Esophagus squamous epithelium (tissue), 5 donors: ENCODE results near the gene MUTYH. TPM values are rescaled to one million over a fixed set of nuclear protein-coding genes. Genes with fewer than 3 reads are reported as not detected.
"Not testable (repeated sequence)": the region's sequence is repeated elsewhere in the genome, so short reads cannot be mapped to it uniquely, and the experiment has no call there.

ENCODE experiments used
- DNase-seq: peaks from one replicate; lab custom pipeline; 2025; lab: John Stamatoyannopoulos, UW
- H3K27ac ChIP-seq, 4 donors: fragments of 200-600 bp; sonication (generic); one replicate each; pipeline ENCODE4 v1.5.1; 2016 to 2019; ENCODE audit warnings: mild to moderate bottlenecking in 1 of 4
- H3K27me3 ChIP-seq, 4 donors: fragments of 200-600 bp; sonication (generic); 1 replicate in 3 of 4; 2 replicates in 1 of 4; pipeline versions ENCODE4 v1.5.1 to v1.6.0; 2017 to 2021; ENCODE audit warnings: antibody characterized with exemption in 1 of 4
- H3K36me3 ChIP-seq, 3 donors: fragments of 200-600 bp; sonication (generic); one replicate each; pipeline ENCODE4 v1.5.1; 2016 to 2019
- H3K4me1 ChIP-seq, 3 donors: fragments of 200-600 bp; sonication (generic); one replicate each; pipeline ENCODE4 v1.5.1; 2017 to 2019
- H3K4me3 ChIP-seq, 4 donors: fragments of 200-600 bp; sonication (generic); 1 replicate in 3 of 4; 2 replicates in 1 of 4; pipeline ENCODE4 v1.5.1; 2016 to 2019; ENCODE audit warnings: mild to moderate bottlenecking in 2 of 4, moderate library complexity in 1 of 4
- H3K9me3 ChIP-seq, 3 donors: fragments of 200-600 bp; sonication (generic); one replicate each; pipeline ENCODE4 v1.5.1; 2016 to 2019
- POLR2A ChIP-seq, 4 donors: fragments of 450-650 bp; IDR thresholded peaks; one replicate each; pipeline ENCODE4 v1.6.1; 2017; ENCODE audit warnings: antibody characterized with exemption in 4 of 4, mild to moderate bottlenecking in 4 of 4, moderate library complexity in 3 of 4
- WGBS, 2 donors: methylation state at CpG; one replicate each; pipeline ENCODE4 v1.1.5; 2018; 5-methylcytosine and 5-hydroxymethylcytosine counted together
- intact Hi-C: fragments of 100-400 bp; cut with DNase I; formaldehyde crosslinking; loops from one replicate; pipeline ENCODE4 v1.15.0; 2022
- total RNA-seq, 4 donors: library from RNA; depleted of rRNA; stranded (reverse); fragments of >200 nt; gene quantifications; one replicate each; pipeline ENCODE4 v1.1.0, GENCODE V29; 2016
- TF ChIP-seq, protein P1 (sequence below), 6 experiments: fragments of 450-650 bp in 4 of 6; fragments of 200-600 bp in 2 of 6; sonication (generic) in 2 of 6; IDR thresholded peaks; one replicate each; pipeline ENCODE4 v1.5.1; 2016 to 2019; ENCODE audit warnings: antibody characterized with exemption in 6 of 6, mild to moderate bottlenecking in 4 of 6, moderate library complexity in 4 of 6
- donor health status: DM: yes; HTN: yes; CAD: no.

The MUTYH gene
- 10 to 100 TPM in 3 of 4 donors, 1 to 10 TPM in 1; 8.4 to 23.5 (median 19.1) TPM for total RNA-seq

GRCh38 chr1:45339789-45340558, at the start of gene MUTYH, which contains the start of gene TOE1:
Gene MUTYH (minus strand): TSS chr1:45340440. CDS start chr1:45334505, 5,935 bp downstream.
Gene TOE1 (plus strand): TSS chr1:45340170. CDS start chr1:45340253, 83 bp downstream.
- TF ChIP-seq POLR2A (IDR thresholded peaks at IDR 0.05) = peak in 3 of 4 donors; percentile 7 to 76 (median 60)
- TF ChIP-seq, protein P1, sequence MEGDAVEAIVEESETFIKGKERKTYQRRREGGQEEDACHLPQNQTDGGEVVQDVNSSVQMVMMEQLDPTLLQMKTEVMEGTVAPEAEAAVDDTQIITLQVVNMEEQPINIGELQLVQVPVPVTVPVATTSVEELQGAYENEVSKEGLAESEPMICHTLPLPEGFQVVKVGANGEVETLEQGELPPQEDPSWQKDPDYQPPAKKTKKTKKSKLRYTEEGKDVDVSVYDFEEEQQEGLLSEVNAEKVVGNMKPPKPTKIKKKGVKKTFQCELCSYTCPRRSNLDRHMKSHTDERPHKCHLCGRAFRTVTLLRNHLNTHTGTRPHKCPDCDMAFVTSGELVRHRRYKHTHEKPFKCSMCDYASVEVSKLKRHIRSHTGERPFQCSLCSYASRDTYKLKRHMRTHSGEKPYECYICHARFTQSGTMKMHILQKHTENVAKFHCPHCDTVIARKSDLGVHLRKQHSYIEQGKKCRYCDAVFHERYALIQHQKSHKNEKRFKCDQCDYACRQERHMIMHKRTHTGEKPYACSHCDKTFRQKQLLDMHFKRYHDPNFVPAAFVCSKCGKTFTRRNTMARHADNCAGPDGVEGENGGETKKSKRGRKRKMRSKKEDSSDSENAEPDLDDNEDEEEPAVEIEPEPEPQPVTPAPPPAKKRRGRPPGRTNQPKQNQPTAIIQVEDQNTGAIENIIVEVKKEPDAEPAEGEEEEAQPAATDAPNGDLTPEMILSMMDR (IDR thresholded peaks at IDR 0.05) = peak in 1 of 6 experiments; percentile 8
- H3K4me1 ChIP-seq = peaks cover 11 to 41% (median 16%) of the 10 kb centered on the region in 3 donors
- no peaks in the 10 kb centered on the region for H3K9me3 ChIP-seq
- peak within 1 kb of the TSS; percentile 68 to 91 (median 78) for H3K4me3 ChIP-seq
- intact Hi-C loops = loop anchor here (10.0 kb wide), 1 partner anchor 225 kb away; no protein-coding TSS in a partner anchor
- peaks cover 28 to 34% (median 30%) of the 10 kb centered on the region in 3 donors for H3K36me3 ChIP-seq
- WGBS, 2 donors = 0 to 5% methylated on average over 5 to 11 of the region's 70 CpGs
- peak within 1 kb of the TSS; percentile 92 to 98 (median 96) for H3K27ac ChIP-seq
- peak; percentile 70 for DNase-seq
- no peaks in the 10 kb centered on the region for H3K27me3 ChIP-seq

GRCh38 chr1:45386219-45386618, 46.0 kb upstream of the MUTYH start:
- Histone ChIP-seq H3K4me1 (peaks cover 0 to 3% (median 0%) of the 10 kb centered on the region in 3 donors), H3K36me3 (peaks cover 0 to 6% (median 0%) of the 10 kb centered on the region in 3 donors), H3K27ac (no peak overlapping the region), H3K27me3 (no peaks in the 10 kb centered on the region), H3K9me3 (no peaks in the 10 kb centered on the region), H3K4me3 (no peak overlapping the region)
- WGBS, 2 donors = 92 to 96% methylated on average over 3 of the region's 3 CpGs
- no peak for DNase-seq
- intact Hi-C loops = no loop called here
- TF ChIP-seq, protein P1 (IDR thresholded peaks at IDR 0.05) = no peak
- TF ChIP-seq POLR2A (IDR thresholded peaks at IDR 0.05) = no peak

DNA sequence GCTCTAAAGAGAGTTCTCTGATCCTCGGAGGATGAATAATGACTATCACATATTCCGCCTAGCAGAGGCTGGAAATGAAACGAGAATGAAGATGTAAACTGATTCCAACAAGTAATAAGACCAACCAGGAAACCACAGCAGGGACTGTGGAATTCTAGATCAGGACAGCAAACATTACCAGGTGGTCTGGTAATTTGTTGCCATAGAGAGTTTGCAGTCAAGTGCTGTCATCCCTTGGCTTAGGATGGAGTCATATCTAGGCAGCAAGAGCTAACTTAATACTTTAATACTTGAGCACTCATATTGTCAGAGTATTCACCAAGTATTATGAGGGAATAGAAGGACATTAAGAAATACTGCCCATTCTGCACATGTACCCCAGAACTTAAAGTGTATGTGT, 45.1 kb upstream of the MUTYH start:
- Histone ChIP-seq H3K9me3 (no peaks in the 10 kb centered on the region), H3K4me3 (no peak overlapping the region), H3K4me1 (peaks cover 0 to 3% (median 0%) of the 10 kb centered on the region in 3 donors), H3K27ac (no peak overlapping the region), H3K36me3 (peaks cover 0 to 6% (median 0%) of the 10 kb centered on the region in 3 donors), H3K27me3 (no peaks in the 10 kb centered on the region)
- no peak for DNase-seq
- intact Hi-C loops = no loop called here
- TF ChIP-seq POLR2A (IDR thresholded peaks at IDR 0.05) = no peak
- TF ChIP-seq, protein P1 (IDR thresholded peaks at IDR 0.05) = no peak
- 79 to 87% methylated on average over 3 of the region's 3 CpGs for WGBS, 2 donors

DNA sequence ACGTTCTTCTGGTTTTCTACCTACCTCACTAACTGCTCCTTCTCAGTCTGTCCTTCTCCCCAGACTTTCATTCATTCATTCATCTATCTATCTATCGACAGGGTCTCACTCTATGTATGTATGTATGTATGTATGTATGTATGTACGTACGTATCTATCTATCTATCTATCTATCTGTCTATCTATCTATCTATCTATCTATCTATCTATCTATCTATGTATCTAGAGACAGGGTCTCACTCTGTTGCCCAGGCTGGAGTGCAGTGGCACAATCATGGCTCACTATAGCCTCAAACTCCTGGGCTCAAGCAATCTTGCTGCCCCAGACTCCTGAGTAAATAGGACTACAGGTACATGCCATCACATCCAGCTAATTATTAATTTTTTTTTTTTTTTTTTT, 44.0 kb upstream of the MUTYH start:
- WGBS, 2 donors = 88 to 96% methylated on average over 4 of the region's 4 CpGs
- H3K9me3 ChIP-seq, DNase-seq, H3K4me3 ChIP-seq, intact Hi-C loops, H3K27ac ChIP-seq, H3K27me3 ChIP-seq, H3K4me1 ChIP-seq, H3K36me3 ChIP-seq: not testable (repeated sequence)

GRCh38 chr1:45383191-45383590, 43.0 kb upstream of the MUTYH start:
- Histone ChIP-seq H3K27ac (no peak overlapping the region), H3K9me3 (no peaks in the 10 kb centered on the region), H3K4me3 (no peak overlapping the region), H3K4me1 (peaks cover 0 to 3% (median 0%) of the 10 kb centered on the region in 3 donors), H3K36me3 (peaks cover 0 to 6% (median 0%) of the 10 kb centered on the region in 3 donors), H3K27me3 (no peaks in the 10 kb centered on the region)
- no peak for TF ChIP-seq POLR2A (IDR thresholded peaks at IDR 0.05)
- TF ChIP-seq, protein P1 (IDR thresholded peaks at IDR 0.05) = no peak
- no peak for DNase-seq
- 73 to 79% methylated on average over 1 of the region's 1 CpG for WGBS, 2 donors
- intact Hi-C loops = no loop called here
